ENCODE measurements around the gene TRIM33. TPM values are rescaled to one million over a fixed set of nuclear protein-coding genes. Genes with fewer than 3 reads are reported as not detected.

Gene TRIM33
- polyA plus RNA-seq, 1 of the 3 experiments (the other 2 are of a cell fraction), result 6.3 TPM

DNA sequence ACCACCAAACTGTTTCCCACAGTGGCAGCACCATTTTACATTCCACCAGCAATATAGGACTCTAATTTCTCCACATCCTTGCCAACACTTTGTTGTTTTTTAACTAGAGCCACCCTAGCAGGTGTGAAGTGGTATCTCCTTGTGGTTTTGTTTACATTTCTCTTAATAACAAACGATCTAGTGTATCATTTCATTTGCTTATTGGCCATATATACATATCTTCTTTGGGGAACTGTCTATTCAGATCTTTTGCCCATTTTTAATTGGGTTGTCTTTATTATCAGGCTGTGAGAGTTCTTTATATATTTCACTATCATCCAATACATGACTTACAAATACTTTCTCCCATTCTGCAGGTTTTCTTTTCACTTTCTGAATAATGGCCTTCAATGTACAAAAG, 18.0 kb downstream of the TRIM33 start:
- Histone ChIP-seq H3F3A (replicated peaks; ENCODE audit: insufficient read depth) (peaks cover 4% of the 10 kb centered on the region), H3K4me2 (no peak overlapping the region), H4K20me1 (ENCODE audit: insufficient read depth) (peaks cover 31% of the 10 kb centered on the region), H2AFZ (ENCODE audit: low read depth) (no peak overlapping the region), H3K79me2 (ENCODE audit: insufficient read depth) (peaks cover 98% of the 10 kb centered on the region), H3K4me3 (ENCODE audit: low read depth in 2 of 2, low read length in 1 of 2) (no peak overlapping the region), H3K27me3 (ENCODE audit: insufficient read depth) (no peaks in the 10 kb centered on the region), H3K27ac (ENCODE audit: low read depth in 2 of 2, low read length in 1 of 2) (no peak overlapping the region), H3K4me1 (ENCODE audit: control insufficient read depth in 1 of 2, insufficient read depth in 2 of 2, low read depth in 1 of 2, low read length in 1 of 2) (no peaks in the 10 kb centered on the region; a peak in 2 of 4 replicates), H3K9ac (no peak overlapping the region), H3K9me2 (no peaks in the 10 kb centered on the region), H3K36me3 (replicated peaks in 1 of 2; ENCODE audit: control insufficient read depth in 1 of 2, insufficient read depth in 2 of 2, low read length in 1 of 2) (peaks cover 0 to 19% of the 10 kb centered on the region in 2 experiments), H3K9me3 (no peaks in the 10 kb centered on the region; the same call in 1 of the 2 replicates)
- TF ChIP-seq MXI1 (IDR thresholded peaks at IDR 0.05; ENCODE audit: low read depth, low read length) (no peak), RAD21 (IDR thresholded peaks at IDR 0.05; ENCODE audit: low read length) (no peak)
- ChIA-PET POLR2A (no interaction called here), CTCF (no interaction called here)
- 91% methylated on average over 1 of the region's 1 CpG for WGBS (ENCODE audit: low lambda C conversion rate)
- no peak for DNase-seq

DNA sequence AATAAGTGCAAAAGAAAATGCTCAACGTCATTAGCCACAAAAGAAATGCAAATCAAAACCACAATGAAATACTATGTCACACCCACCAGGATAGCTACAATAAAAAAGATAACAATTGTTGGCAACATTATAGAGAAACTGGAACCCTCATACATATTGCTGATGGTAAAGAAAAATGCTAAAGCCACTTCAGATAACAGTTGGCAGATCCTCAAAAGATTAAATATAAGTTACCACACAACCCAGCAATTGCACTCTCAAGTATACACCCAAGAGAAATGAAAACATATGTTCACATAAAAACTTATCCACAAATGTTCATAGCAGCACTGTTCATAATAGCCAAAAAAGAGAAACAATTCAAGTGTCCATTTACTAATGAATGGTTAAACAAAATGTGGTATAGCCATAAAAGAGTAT, 20.7 kb downstream of the TRIM33 start:
- Histone ChIP-seq H3K9ac (no peak overlapping the region), H3K36me3 (replicated peaks in 1 of 2; ENCODE audit: control insufficient read depth in 1 of 2, insufficient read depth in 2 of 2, low read length in 1 of 2) (peaks cover 0 to 16% of the 10 kb centered on the region in 2 experiments), H3K4me1 (ENCODE audit: control insufficient read depth in 1 of 2, insufficient read depth in 2 of 2, low read depth in 1 of 2, low read length in 1 of 2) (no peaks in the 10 kb centered on the region; a peak in 2 of 4 replicates), H3K79me2 (ENCODE audit: insufficient read depth) (peaks cover 98% of the 10 kb centered on the region), H3K27me3 (ENCODE audit: insufficient read depth) (no peaks in the 10 kb centered on the region), H3F3A (replicated peaks; ENCODE audit: insufficient read depth) (peaks cover 4% of the 10 kb centered on the region), H3K4me2 (no peak overlapping the region), H3K27ac (ENCODE audit: low read depth in 2 of 2, low read length in 1 of 2) (no peak overlapping the region), H3K9me2 (no peaks in the 10 kb centered on the region), H3K4me3 (ENCODE audit: low read depth in 2 of 2, low read length in 1 of 2) (no peak overlapping the region), H3K9me3 (no peaks in the 10 kb centered on the region; the same call in 1 of the 2 replicates), H2AFZ (ENCODE audit: low read depth) (no peak overlapping the region), H4K20me1 (ENCODE audit: insufficient read depth) (peaks cover 37% of the 10 kb centered on the region)
- ChIA-PET POLR2A (no interaction called here), CTCF (no interaction called here)
- DNase-seq, result no peak
- no peak for TF ChIP-seq FOSL2 (IDR thresholded peaks at IDR 0.05; ENCODE audit: borderline replicate concordance, low read depth)
- no peak for TF ChIP-seq CHD2 (IDR thresholded peaks at IDR 0.05; ENCODE audit: low read length, partially characterized antibody)
- TF ChIP-seq, protein P1, sequence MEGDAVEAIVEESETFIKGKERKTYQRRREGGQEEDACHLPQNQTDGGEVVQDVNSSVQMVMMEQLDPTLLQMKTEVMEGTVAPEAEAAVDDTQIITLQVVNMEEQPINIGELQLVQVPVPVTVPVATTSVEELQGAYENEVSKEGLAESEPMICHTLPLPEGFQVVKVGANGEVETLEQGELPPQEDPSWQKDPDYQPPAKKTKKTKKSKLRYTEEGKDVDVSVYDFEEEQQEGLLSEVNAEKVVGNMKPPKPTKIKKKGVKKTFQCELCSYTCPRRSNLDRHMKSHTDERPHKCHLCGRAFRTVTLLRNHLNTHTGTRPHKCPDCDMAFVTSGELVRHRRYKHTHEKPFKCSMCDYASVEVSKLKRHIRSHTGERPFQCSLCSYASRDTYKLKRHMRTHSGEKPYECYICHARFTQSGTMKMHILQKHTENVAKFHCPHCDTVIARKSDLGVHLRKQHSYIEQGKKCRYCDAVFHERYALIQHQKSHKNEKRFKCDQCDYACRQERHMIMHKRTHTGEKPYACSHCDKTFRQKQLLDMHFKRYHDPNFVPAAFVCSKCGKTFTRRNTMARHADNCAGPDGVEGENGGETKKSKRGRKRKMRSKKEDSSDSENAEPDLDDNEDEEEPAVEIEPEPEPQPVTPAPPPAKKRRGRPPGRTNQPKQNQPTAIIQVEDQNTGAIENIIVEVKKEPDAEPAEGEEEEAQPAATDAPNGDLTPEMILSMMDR (IDR thresholded peaks at IDR 0.05), result no peak
- no peak for TF ChIP-seq TEAD4 (IDR thresholded peaks at IDR 0.05; ENCODE audit: borderline replicate concordance, insufficient read depth)
- TF ChIP-seq, protein P2, sequence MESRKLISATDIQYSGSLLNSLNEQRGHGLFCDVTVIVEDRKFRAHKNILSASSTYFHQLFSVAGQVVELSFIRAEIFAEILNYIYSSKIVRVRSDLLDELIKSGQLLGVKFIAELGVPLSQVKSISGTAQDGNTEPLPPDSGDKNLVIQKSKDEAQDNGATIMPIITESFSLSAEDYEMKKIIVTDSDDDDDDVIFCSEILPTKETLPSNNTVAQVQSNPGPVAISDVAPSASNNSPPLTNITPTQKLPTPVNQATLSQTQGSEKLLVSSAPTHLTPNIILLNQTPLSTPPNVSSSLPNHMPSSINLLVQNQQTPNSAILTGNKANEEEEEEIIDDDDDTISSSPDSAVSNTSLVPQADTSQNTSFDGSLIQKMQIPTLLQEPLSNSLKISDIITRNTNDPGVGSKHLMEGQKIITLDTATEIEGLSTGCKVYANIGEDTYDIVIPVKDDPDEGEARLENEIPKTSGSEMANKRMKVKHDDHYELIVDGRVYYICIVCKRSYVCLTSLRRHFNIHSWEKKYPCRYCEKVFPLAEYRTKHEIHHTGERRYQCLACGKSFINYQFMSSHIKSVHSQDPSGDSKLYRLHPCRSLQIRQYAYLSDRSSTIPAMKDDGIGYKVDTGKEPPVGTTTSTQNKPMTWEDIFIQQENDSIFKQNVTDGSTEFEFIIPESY (IDR thresholded peaks at IDR 0.05; ENCODE audit: borderline replicate concordance, low read depth), result no peak
- no peak for TF ChIP-seq RXRA (IDR thresholded peaks at IDR 0.05; ENCODE audit: borderline replicate concordance, low read depth)
- TF ChIP-seq, protein P3, sequence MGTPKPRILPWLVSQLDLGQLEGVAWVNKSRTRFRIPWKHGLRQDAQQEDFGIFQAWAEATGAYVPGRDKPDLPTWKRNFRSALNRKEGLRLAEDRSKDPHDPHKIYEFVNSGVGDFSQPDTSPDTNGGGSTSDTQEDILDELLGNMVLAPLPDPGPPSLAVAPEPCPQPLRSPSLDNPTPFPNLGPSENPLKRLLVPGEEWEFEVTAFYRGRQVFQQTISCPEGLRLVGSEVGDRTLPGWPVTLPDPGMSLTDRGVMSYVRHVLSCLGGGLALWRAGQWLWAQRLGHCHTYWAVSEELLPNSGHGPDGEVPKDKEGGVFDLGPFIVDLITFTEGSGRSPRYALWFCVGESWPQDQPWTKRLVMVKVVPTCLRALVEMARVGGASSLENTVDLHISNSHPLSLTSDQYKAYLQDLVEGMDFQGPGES (IDR thresholded peaks at IDR 0.05; ENCODE audit: low read depth, low read length), result no peak
- no peak for TF ChIP-seq TCF12 (IDR thresholded peaks at IDR 0.05)
- TF ChIP-seq, protein P4, sequence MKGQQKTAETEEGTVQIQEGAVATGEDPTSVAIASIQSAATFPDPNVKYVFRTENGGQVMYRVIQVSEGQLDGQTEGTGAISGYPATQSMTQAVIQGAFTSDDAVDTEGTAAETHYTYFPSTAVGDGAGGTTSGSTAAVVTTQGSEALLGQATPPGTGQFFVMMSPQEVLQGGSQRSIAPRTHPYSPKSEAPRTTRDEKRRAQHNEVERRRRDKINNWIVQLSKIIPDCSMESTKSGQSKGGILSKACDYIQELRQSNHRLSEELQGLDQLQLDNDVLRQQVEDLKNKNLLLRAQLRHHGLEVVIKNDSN (IDR thresholded peaks at IDR 0.05; ENCODE audit: borderline replicate concordance, low read depth), result no peak
- TF ChIP-seq SMC3 (IDR thresholded peaks at IDR 0.05; ENCODE audit: low read depth, low read length), result no peak
- TF ChIP-seq, protein P5, sequence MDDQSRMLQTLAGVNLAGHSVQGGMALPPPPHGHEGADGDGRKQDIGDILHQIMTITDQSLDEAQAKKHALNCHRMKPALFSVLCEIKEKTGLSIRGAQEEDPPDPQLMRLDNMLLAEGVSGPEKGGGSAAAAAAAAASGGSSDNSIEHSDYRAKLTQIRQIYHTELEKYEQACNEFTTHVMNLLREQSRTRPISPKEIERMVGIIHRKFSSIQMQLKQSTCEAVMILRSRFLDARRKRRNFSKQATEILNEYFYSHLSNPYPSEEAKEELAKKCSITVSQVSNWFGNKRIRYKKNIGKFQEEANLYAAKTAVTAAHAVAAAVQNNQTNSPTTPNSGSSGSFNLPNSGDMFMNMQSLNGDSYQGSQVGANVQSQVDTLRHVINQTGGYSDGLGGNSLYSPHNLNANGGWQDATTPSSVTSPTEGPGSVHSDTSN (IDR thresholded peaks at IDR 0.05), result no peak
- WGBS (ENCODE audit: low lambda C conversion rate), result 47% methylated on average over 1 of the region's 1 CpG
